ENCODE results near the gene SCARB1.

Gene SCARB1

GRCh38 chr12:124760560-124760959 lies 103.1 kb downstream of the SCARB1 start:
- no peak for DNase-seq (ENCODE audit: low spot score)

DNA sequence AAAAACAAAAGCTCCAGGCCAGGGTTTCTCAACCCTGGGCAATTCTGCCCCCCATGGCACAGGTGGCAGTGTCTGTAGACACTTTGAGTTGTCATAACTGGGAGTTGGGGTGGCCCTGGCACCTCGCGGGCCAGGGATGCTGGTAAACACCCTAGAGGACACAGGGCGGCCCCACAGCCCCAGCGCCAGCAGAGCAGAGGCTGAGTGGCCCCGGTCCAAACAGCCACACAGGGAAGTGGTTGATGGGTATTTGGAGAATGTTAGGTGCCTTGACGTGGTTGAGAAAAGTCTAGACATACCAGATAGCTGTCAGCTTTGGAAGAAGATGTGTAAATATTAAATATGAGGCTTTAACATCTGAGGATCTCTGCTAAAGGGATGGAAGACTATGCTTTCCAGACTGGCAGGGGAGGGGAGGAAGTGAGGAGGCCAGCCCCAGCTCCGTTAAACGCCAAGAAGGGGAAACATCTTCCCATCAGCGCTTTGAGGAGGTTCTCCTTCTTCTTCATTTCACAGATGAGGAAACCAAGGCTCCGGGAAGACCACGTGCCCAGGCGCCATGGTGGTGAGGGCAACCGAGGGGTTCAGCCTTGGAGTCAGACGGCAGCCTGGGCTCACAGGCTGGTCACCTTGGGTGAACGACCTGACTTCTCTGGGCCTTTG lies 103.7 kb downstream of the SCARB1 start:
- DNase-seq (ENCODE audit: low spot score): no peak

- no peak for DNase-seq (ENCODE audit: low spot score)
These were observed 105.1 kb downstream of the SCARB1 start for GRCh38 chr12:124758266-124759220.

GRCh38 chr12:124757329-124757728 lies 106.3 kb downstream of the SCARB1 start:
- DNase-seq (ENCODE audit: low spot score): no peak

GRCh38 chr12:124756760-124757159 lies 106.9 kb downstream of the SCARB1 start:
- no peak for DNase-seq (ENCODE audit: low spot score)

DNA sequence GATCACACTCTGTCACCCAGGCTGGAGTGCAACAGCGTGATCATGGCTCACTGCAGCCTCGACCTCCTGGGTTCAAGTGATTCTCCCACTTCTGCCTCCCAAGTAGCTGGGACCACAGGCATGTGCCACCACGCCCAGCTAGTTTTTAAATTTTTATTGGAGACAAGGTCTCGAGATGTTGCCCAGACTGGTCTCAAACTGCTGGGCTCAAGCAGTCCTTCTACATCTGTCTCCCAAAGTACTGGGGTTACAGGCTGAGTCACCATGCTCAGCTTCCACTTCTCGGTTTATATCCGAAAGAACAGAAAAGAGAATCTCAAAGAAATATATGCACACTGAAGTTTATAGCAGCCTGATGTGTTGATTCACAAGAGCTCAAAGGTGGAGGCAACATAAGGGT lies 107.5 kb downstream of the SCARB1 start:
- DNase-seq (ENCODE audit: low spot score): no peak

DNA sequence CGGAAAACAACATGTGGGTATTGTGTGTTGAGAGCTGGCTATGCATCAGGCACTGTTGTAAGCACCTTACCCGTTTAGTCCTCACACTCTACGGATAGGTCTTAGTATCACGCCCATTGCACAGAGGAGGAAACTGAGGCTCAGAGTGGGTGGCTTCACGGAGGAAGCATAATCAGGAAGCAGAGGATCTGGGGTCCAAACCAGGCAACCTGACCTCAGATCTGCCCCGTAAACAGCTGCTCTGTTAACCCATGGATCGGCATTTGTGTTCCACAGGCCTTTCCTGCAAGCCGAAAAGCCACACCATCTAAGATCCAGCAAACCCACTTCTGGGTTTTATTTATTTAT lies 107.9 kb downstream of the SCARB1 start:
- no peak for DNase-seq (ENCODE audit: low spot score)

DNA sequence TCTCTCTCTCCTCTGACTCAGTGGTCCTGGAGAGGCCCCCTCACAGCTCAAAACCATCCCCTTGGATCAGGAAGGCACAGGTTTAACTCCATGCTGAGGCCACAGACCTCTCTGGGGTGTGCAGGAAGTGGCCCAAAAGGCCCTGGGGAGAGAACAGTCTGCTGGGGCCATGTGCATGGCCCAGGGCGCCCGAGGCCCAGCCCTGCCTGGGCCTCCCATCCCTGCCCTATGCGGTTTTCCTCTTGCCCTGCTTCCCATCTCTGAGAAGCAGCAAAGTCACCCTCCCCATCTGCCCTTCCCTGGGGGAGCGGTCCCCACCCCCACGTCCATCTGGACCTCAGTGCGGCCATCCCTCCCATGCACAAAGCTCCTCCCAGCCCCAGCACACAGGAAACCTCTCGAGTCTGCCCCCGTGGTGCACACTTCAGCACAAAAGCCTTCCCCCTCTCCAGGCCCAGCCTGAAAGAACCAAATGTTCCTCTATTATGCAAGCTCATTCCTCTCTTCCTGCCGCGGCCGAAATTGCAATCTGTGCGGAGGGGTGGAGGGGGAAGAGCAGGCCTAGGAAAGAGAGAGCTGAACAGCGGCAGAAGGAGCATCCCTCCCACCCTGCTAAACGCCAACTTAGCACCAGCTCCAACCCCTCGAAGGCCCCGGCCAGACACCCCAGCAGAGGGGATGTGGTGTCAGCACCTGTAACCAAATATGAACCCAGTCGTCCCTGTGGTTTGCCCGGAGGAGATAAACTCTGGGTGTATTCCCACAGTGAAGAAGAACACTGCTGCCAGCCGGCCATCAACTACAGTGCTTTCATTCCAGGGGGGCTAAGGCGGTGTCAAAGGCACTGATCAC lies 108.5 kb downstream of the SCARB1 start:
- no peak for DNase-seq (ENCODE audit: low spot score)

DNA sequence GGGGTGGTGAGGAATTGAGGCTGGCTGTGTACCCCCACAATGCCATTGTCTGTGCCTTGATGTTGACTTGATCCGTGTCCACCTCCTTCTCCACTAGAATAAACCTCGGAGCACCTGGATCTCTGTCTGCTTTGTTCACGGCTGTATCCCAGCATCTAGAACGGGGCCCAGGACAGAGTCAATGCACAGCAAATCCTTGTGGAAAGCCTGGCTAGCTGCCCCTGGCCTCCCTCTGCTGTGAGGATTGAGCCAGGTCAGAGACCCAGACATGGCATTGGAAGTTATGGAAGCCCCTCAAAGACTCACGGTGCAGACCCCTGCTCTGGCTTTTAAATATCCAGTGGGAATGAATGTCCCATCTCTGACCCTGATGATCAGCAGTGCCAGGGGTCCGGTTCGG lies 109.2 kb downstream of the SCARB1 start:
- DNase-seq (ENCODE audit: low spot score): no peak

GRCh38 chr12:124753993-124754392 lies 109.7 kb downstream of the SCARB1 start:
- no peak for DNase-seq (ENCODE audit: low spot score)

GRCh38 chr12:124753228-124753591 lies 110.5 kb downstream of the SCARB1 start:
- DNase-seq (ENCODE audit: low spot score): no peak

- no peak for DNase-seq (ENCODE audit: low spot score)
These were observed 111.0 kb downstream of the SCARB1 start for GRCh38 chr12:124752437-124753227.

- no peak for DNase-seq (ENCODE audit: low spot score)
These were observed 111.9 kb downstream of the SCARB1 start for GRCh38 chr12:124751654-124752355.

GRCh38 chr12:124750787-124751471 lies 112.7 kb downstream of the SCARB1 start:
- DNase-seq (ENCODE audit: low spot score): no peak

DNA sequence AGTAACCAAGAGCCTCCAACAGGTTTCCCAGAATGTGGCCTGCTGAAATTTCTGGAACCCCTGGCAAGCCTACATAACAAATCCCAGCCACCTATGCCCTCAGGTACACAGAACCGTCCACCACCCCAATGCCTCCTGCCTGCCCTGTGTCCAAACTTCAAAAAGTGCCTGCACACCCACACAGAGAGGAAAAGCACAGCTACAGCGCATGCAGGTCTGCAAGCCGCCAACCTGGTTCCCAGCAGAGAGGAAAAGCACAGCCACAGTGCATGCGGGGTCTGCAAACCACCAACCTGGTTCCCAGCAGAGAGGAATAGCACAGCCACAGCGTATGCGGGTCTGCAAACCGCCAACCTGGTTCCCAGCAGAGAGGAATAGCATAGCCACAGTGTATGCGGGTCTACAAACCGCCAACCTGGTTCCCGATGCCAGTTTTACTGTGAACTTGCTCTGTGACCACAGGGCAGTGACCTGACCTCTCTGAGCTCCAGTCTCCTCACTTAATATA lies 113.5 kb downstream of the SCARB1 start:
- DNase-seq (ENCODE audit: low spot score): no peak

GRCh38 chr12:124749725-124750124 lies 113.9 kb downstream of the SCARB1 start:
- no peak for DNase-seq (ENCODE audit: low spot score)

DNA sequence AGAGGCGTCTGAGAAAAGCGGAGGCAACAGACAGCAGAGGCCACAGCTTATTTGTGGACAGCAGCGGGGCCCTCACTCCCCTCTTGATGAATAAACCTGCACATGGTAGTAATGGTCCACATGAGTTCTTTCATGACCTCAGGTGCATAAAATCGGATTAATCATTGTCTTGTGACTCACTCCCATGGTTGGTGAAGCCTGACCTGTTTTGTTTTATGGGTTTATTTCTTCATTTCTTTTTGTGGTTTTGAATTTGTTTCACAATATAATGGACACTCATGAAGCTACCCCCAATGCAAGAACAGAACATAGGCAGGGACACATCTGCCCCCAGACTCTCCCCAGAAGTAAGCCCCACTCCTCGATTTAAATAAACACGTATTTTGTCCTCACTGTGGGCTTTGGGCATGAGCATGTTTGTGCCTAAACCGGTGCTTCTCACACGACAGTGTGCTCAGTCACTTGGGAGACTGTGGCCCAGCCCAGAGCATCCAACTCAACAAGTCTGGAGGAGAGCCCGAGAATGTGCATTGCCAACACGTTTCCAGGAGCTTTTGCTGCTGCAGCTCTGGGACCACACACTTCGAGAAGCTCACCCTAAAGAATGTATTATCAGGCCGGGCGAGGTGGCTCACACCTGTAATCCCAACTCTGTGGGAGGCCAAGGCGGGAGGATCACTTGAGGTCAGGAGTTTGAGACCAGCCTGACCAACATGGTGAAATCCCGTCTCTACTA lies 116.1 kb downstream of the SCARB1 start:
- no peak for DNase-seq (ENCODE audit: low spot score)

- no peak for DNase-seq (ENCODE audit: low spot score)
These were observed 116.8 kb downstream of the SCARB1 start for GRCh38 chr12:124746649-124747425.

Data from HuH-7.5 (cell line).